NCI-H69 (cell line): ENCODE data around the gene KCNMA1.

ENCODE experiments used
- DNase-seq: peaks from one replicate; lab custom pipeline; 2025; lab: John Stamatoyannopoulos, UW

KCNMA1 gene

DNA sequence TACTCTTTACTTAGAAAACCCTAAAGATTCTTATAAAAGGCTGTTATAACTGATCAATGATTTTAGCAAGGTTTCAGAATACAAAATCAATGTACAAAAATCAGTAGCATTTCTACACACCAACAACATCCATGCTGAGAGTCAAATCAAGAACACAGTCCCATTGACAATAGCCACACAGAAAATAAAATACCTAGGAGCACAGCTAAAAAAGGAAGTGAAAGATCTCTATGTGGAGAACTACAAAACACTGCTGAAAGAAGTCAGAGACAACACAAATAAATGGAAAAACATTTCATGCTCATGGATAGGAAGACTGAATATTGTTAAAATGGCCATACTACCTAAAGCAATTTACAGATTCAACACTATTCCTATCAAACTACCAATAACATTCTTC, 427.0 kb downstream of the KCNMA1 start:
- no peak for DNase-seq

DNA sequence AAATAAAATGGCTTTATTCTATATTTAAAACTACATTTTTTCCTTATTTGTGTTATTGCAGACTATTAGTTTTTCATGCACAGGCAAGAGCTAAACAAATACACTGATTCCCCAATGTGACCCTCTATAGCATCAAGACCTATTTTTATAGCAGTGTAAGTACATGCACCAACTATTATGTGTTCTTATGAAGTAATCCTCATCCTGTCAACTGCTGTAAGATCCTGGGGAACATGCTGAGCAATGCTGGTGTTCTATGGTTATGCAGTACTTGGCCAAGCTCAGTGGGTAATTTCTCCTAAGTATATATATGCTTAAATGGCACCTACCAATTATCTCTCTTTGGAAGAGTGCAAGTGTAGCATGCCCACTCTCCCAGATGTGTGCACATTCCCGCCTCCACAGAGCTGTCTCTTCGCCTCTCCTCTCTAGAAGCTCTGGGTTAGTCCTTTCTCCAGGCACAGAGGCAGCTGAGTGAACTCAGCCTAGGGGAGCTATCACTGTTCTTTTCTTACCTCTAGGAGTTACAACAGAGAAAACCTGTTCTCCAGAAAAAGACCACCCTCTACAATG, 428.8 kb downstream of the KCNMA1 start:
- DNase-seq: peak; percentile 89

DNA sequence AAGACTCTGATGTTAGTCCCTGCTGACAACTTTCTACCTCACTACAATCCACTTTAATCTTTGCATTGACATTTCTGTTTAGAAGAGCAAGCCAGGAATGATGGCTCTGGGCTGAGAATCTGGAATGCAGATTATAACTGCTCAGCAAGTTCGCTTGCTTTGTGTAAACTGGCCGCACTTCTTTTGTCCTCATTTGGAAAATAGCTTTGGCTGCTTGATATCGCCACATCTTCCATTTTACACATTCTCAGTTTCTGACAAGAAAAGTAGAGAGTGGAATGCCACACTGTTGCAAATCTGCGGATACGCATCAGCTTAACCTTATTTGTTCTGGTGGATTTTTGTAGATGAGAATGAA, 429.8 kb downstream of the KCNMA1 start:
- DNase-seq: no peak

DNA sequence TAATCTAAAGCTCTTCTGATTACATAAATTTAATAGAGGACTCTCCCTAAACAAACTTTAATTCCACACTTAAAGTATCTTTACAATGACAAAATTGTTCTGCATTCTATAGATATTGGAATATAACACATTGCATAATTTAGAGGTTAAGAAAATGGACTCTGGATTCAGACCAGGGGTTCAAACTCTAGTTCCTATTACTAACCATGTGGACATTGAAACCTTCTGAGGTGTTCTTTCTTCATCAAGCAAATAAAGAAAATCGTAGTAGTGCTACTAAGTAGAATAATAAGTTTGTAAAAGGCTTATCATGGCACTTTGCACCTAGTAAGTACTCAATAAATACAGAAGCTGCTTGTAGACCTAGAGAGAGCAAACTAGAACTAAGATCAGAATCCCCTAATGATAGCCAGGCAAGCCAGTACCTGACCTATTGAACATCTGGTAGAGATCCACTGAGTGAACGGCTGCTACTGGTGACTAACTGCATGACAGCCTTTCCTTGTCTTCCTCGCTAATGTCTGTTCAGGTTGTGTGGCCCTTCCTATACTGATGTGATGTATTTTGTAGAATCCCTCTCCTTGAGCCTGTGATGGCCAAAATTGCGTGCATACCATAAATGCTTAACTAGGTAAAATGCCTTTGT, 430.3 kb downstream of the KCNMA1 start:
- no peak for DNase-seq

DNA sequence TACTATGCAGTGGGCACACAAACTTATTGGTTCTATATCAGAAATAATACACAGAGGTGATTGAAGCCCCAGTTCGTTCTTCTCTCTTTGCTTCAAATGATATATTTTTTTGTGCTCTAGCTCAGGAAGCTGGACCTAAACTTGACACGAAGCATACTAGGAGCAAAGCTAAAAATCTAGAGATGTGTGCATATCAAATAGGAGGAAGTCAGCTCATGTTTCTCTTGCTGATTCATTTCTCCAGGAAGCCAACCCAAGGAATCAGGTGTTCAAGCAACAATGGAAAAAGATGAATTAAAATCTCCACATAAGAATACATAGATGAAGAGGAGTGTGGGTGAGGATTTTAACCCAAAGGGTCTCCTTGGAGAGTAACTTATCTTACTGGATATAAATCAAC, 432.5 kb downstream of the KCNMA1 start:
- no peak for DNase-seq

DNA sequence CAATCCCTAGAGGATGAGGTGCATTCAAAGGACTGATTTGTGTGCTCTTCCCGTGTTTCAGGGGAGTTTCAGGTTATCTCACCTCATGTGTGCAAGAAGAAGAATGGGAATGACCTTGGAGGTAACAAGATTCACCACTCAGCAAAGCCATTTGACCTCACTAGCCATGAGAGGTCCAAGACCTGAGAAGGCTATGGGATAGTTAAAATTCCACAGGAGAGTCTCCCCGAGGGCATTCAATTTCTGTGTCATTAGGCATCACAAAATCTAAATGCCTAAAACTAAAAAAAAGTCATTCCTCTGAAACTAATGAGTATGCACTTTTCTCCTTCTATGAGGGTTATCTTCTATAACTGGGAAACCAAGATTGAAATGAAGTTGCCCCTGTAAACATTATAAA, 433.4 kb downstream of the KCNMA1 start:
- DNase-seq: no peak

DNA sequence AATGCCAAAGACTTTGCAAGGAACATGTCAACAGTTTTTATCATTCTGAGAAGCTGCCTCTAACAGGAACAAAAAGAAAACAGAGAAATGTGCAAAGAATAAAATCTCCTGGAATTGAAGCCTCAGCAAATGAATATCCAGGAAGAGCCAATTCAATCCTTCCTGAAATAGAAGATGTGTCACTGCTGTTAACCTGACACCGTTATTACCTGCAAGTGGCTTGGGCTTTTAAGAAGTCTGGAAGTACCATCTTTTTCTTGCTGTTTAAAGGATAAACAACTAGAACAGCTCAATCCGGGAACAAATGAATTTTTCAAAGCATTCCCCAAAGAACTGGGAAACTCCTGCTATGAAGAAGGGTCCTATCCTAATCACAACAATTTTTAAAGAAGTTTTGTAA, 434.8 kb downstream of the KCNMA1 start:
- DNase-seq: peak; percentile 15

DNA sequence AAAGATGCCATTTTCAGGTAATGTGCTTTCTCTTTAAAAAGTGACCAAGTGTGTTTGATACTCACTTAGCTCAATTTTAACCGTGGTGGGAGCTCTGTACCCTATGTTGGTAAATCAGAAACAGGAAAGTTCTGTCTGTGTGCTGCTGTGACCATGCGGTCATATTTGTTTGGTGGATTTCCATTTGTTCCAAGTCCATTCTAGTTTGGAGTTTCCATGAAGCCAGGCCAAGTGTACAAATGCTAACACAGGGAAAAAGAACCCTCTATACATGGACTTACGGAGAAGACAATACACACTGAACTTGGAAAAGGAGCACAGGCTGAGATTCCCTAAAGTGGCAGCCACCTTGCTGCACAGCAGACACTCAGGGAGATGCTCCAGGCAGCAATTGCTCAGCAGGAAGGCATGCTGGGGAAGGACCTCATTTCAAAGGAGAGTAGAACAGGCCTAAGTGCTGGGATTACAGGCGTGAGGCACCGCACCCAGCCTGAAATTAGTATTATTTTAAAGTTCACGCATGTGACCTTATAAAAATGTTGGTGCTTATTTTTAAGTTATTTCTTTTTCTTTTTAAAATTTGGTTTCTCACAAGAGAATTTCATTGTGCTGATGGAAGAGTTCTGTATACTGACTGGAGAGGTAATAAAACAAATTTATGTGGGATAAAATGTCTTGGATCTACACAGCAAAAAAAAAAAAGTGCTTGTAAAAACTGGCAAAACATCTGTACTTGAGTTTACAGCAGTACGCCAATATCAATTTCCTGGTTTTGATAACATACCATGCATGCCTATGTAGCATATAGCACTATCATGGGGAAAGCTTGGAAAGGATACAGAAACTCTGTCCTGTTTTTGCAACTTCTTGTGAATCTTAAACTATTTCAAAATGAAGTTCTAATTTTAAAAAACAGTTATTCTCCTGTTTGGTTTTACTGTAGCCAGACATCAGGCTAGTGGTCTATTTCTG, 436.2 kb downstream of the KCNMA1 start:
- DNase-seq: peak; percentile 40

DNA sequence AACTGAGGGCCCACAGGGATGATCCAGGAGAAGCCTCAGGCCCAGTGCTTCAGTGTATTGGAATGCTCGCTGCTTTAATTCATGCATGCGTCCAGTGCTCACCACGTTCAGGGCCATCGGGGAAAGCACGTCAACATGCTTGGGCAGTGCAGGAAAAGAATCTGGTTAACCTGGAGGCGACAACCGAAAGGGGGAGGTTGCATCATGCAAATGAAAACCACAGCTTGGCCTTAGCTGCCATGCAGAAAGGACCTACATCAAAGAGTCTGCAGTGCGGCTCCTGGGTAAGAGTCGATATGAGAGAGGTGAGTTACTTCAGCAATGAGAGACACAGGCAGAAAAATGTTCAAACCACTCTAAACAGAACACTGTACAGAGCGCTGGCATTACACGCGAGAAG, 440.1 kb downstream of the KCNMA1 start:
- DNase-seq: no peak

DNA sequence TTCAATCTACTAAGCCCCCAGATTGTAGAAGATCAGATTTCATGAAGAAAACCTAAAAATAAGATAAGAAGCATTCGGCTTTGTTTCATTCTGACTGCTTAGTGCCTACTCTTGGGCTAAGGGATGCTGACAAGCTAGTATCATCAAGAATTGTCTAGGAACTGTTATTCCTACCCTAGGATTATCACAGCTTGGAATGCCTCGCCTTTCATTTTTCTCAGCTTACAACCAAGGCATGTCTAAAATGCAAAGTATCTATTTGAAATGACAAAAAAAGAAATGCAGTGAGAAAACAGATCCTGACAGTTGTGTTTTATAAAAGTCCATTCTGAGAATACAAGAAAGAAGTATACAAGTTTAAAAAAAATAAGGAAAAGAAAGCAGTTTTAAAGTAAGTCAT, 441.0 kb downstream of the KCNMA1 start:
- no peak for DNase-seq

DNA sequence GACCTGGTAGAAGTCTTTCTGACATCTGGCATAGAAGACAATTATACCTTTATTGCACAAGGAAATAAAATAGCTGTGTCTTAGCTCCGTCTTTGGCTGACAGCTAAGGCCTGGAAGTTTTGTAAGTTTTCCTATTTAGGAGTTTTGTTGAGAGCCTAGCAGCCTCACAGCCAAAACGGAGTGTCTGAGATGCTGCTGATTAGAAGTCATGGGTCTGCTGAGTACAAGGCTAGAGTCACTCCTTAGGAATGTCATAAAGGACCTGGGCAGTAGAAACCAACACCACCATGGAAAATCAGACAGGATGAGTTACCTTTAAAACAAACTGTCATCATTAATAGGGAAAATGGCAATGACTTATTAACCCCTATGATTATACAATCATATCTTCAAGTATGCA, 442.5 kb downstream of the KCNMA1 start:
- no peak for DNase-seq

DNA sequence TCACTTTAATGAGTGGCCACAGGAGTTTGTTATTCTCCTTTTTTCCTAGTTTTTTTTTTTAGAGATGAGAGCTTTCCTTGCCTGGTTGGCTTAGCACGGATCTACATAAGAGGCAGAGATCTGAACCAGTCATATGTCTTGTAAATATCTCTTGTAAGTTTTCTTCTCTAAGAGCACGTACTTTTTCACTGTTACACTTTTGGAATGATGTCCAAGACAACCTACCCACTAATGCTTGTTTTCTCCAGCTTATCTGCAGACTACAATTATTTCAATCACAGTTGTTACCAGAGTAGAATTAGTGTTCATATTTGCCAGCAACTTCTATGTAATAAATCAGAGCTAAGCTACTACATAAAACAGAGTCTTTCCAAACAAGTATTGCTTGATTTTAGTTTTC, 444.6 kb downstream of the KCNMA1 start:
- no peak for DNase-seq

DNA sequence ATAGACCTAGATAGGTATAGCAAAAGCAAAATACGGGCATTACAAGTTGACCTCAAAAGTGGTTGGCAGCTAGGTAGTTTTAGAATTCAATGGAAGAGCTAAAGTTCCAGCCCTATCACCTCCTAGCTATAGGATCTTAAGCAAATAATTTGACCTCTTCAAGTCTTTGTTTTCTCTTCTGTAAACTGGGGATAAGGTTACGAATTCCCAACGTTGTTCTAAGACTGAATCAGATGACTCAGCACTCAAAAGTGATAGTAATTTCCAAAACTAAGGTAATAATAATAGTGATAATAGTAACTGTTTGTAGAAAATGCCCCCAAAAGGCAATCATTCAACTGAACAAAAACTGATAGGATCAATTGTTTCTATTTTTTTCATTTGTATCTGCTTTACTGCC, 445.2 kb downstream of the KCNMA1 start:
- DNase-seq: peak; percentile 6

DNA sequence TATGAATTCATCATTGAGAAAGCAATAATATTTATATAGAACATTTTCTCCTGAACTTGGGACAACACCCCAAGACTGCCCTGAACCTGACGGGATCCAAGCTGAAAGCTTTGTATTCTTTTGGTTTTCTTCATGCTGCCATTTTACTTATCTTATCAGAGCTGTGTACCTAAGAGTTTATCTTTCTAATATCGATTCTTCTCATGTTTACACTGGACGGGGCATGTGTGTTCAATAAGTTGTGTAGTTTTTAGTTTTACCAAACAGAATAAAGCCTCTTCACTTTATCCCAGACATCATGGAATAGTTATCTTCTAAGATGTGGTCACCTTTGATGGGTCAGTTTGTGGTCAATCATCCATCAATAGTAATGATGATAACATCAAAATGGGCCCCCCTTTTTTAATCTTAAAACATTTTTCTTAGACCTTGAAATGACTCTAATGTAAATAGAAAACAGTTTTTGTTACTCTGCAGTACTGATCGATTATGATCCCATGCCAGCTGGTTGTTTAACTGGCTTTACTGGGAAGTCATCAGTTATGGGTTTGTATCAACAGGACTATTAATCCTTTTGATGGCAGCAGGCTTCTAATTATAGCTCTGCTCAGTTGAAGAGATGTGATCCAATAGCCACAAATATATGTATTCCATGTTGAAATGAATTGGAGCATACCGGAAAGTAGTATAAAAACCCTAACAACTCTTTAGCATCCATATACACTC, 446.1 kb downstream of the KCNMA1 start:
- DNase-seq: peak; percentile 4

DNA sequence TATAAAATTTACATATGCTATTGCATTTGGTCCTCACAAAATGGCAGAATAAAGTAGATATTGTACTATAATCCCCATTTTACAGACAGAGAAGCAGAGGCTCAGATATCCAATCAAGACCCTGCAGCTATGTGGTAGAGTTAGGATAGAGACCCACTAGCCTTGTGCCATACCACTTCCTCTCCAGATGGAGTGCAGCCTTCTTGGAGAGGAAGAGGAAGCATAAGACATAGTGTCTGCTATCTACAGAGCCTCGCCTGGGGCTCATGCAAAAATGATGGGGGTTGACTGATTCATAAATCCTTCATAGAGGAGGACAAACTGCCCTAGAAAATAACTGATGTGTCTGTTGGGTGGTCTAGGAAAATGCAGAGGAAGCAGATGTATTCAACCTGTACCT, 447.3 kb downstream of the KCNMA1 start:
- no peak for DNase-seq

DNA sequence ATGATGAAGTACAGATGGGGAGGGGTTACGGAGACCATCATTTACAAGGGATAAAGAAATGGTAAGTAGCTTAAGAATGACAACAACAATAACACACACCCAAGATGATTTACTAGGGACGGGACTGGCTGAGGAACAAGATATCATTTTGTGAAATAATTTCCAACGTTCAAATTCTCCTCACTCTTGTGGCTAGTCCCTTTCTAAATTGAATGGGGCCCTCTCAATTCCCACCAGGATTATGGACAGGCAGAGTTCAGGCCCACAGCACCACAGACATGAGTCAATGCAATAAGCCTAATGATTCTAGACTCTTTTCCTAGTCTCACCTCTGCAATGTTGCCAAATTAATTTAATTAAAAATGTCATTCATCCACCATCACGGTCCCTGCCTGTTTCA, 448.1 kb downstream of the KCNMA1 start:
- DNase-seq: no peak

DNA sequence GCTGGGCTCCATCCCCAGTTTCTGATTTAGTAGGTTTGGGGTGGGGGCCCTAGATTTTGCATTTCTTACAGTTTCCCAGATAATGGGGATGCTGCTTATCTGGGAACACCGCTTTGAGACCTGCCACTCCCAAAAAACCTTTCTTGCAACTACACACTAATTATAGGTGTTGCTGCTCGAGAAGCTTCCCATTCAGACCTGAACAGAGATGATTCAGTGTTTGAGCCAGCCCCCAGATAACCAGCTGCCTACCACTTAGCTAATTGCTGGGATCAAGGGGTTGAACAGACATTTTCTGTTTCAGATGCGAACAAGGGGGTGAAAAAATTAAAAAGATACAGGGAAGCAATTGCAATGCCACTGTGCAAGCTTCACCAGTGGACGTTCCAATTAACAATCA, 448.5 kb downstream of the KCNMA1 start:
- DNase-seq: peak; percentile 90

DNA sequence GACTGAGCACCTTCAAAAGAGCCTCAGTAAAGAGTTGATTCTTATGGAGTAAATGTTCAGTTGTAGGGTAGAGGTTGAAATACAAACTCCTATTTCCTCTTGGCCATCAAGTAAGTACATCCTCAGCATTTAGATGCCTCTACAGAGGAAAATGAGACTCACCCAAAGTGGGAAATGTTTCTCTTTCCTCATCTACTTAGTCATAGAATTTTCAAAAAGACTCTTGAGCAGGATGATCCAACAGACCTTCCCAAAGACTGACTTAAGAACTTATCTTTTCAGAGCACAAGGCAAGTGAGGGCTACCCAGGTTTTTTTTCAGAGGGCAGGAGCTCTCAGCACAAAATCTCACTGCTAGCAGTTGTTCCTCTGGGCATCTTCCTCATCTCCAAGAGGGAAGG, 449.1 kb downstream of the KCNMA1 start:
- no peak for DNase-seq

DNA sequence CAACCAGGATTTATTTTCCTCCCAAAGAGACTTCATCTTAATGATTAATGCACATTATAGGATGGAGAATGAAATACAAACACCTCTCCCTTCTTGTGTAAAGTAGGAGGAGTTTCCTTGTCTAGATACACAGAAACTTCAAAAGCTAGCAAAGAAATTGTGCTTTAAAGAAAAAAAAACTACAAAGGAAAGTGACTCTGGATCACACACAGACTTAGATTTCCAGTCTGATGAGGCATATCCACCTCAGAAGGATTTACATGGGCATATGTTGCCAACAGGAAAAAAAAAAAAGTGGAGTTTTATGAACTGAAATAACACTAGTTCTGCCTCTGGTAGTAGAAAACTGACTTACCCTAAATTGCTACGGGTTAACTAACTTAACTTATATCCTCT, 449.6 kb downstream of the KCNMA1 start:
- peak; percentile 25 for DNase-seq

DNA sequence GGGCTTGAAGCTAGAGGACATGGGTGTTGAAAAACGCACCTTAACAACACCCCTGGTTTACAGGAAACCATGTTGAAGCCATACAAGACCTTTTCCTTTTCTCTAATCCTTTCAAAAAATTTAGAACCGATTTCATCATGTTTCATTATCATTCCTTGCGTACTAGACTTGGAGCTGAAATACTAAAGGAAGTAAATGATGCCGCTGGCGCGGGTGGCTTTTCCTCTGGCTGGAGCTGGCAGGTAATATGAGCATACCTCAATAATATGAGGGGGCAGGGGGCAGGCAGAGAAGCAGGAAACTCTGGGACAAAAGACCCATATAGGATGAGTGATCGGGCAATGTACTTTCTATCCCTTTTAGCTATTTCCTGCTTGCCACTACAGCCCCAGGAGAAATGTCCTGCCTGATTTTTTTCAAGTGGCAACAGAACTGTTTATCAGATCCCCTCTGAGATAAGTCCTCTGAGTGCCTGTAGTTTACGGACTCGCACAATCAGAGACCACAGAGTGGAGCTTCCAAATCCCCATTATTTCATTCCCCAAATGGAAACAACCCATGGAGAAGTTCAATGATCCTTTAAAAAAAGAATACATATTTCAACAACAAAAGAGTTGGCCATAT, 450.1 kb downstream of the KCNMA1 start:
- DNase-seq: peak; percentile 73

DNA sequence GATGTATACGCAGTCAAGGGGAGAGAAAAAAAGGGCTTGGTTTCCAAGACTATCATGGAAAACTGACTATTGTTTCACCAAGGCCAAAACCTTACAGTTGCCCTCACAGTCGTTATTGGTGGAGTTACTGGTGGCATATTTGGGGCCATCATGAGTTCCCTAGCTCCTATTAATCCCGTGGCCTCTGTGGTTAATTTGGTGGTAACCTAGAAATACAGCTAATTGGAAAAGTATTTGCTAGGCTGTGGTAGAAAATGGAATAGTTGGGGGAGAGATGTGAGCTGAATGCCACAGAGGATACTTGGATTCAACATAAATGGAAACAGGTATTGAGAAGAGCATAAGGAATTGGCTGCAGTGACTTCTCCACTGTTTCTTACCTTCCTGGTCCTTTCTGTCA, 450.7 kb downstream of the KCNMA1 start:
- DNase-seq: no peak

DNA sequence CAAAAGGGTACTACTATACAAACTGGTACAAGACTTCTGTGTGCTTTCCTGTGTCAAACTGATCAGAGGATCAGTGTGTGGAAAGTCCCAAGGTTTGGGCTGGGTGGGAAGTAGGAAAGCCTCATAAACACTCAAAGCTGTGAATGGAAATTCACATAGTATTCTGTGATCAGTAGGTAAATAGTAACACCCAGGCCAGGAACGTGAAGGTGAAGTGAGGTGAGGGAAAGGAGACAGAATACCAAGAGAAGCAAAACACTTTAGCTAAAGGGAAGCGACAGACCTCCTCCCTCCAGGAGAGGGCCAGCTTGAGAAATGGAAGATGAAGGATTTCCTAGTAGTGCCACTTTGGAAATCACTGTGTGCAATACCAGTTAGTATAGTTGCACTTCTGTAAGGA, 451.9 kb downstream of the KCNMA1 start:
- no peak for DNase-seq
